GM23338 (cell line): Measurements from ENCODE around the gene SUPT7L. TPM values are rescaled to one million over a fixed set of nuclear protein-coding genes. Genes with fewer than 3 reads are reported as not detected.

Source experiments
- ATAC-seq: fragments of 200-7000 bp; cut with Tn5 transposase; 3 replicates; pipeline ENCODE4 v1.9.1; 2020
- DNase-seq: peaks from one replicate; pipeline ENCODE4 v3.0.0-alpha.2; 2015; ENCODE audit warnings: low spot score
- H2AFZ ChIP-seq: fragments of 200-600 bp; sonication (generic); 2 replicates; pipeline ENCODE4 v1.8.0; 2016; ENCODE audit warnings: antibody characterized with exemption, mild to moderate bottlenecking, moderate library complexity
- H3F3A ChIP-seq: fragments of 200-600 bp; sonication (generic); replicated peaks from 2 replicates; pipeline ENCODE4 v1.8.0; 2017; ENCODE audit warnings: antibody characterized with exemption, mixed run types, low read depth
- H3K27ac ChIP-seq: fragments of 200-600 bp; sonication (generic); 2 replicates; pipeline ENCODE4 v1.6.1; 2016; ENCODE audit warnings: low read depth
- H3K27me3 ChIP-seq: fragments of 200-600 bp; sonication (generic); 2 replicates; pipeline ENCODE4 v1.8.0; 2016; ENCODE audit warnings: mild to moderate bottlenecking, mixed run types, moderate library complexity; ENCODE audit not compliant: insufficient read depth
- H3K36me3 ChIP-seq: fragments of 200-600 bp; sonication (generic); 2 replicates; pipeline ENCODE4 v1.8.0; 2016; ENCODE audit warnings: mild to moderate bottlenecking; ENCODE audit not compliant: insufficient read depth
- H3K4me1 ChIP-seq: fragments of 200-600 bp; sonication (generic); 2 replicates; pipeline ENCODE4 v1.8.0; 2016; ENCODE audit warnings: mild to moderate bottlenecking, moderate library complexity; ENCODE audit not compliant: insufficient read depth
- H3K4me2 ChIP-seq: fragments of 200-600 bp; sonication (generic); 2 replicates; pipeline ENCODE4 v1.7.1; 2017; ENCODE audit warnings: mixed run types
- H3K4me3 ChIP-seq: fragments of 200-600 bp; sonication (generic); 2 replicates; pipeline ENCODE4 v1.6.1; 2016; ENCODE audit warnings: mixed run types
- H3K79me2 ChIP-seq: fragments of 200-600 bp; sonication (generic); replicated peaks from 2 replicates; pipeline ENCODE4 v1.8.0; 2017; ENCODE audit warnings: mild to moderate bottlenecking; ENCODE audit not compliant: insufficient read depth
- H3K9me2 ChIP-seq: fragments of 200-600 bp; sonication (generic); 2 replicates; pipeline ENCODE4 v1.8.0; 2017; ENCODE audit not compliant: insufficient read depth
- H4K20me1 ChIP-seq: fragments of 200-600 bp; sonication (generic); replicated peaks from 2 replicates; pipeline ENCODE4 v1.8.0; 2017; ENCODE audit warnings: mild to moderate bottlenecking; ENCODE audit not compliant: insufficient read depth
- H3K27ac Mint-ChIP-seq: 2 replicates; pipeline ENCODE4 v1.8.0; 2020; ENCODE audit warnings: inconsistent platforms, mild to moderate bottlenecking, moderate library complexity, mixed read lengths
- H3K27me3 Mint-ChIP-seq: 3 replicates; pipeline ENCODE4 v1.8.0; 2022; ENCODE audit warnings: low read depth, mild to moderate bottlenecking, moderate library complexity, mixed read lengths, inconsistent platforms; ENCODE audit not compliant: insufficient read depth, poor library complexity
- H3K36me3 Mint-ChIP-seq: 3 replicates; pipeline ENCODE4 v1.8.0; 2021; ENCODE audit warnings: low read depth, mild to moderate bottlenecking, inconsistent platforms, moderate library complexity, mixed read lengths
- H3K4me1 Mint-ChIP-seq: 3 replicates; pipeline ENCODE4 v1.8.0; 2020; ENCODE audit warnings: mild to moderate bottlenecking, inconsistent platforms, mixed read lengths
- H3K4me3 Mint-ChIP-seq: 3 replicates; pipeline ENCODE4 v1.8.0; 2021; ENCODE audit warnings: moderate library complexity, mild to moderate bottlenecking, inconsistent platforms, mixed read lengths
- H3K9me3 Mint-ChIP-seq: 3 replicates; pipeline ENCODE4 v1.8.0; 2020; ENCODE audit warnings: moderate library complexity, mild to moderate bottlenecking, inconsistent platforms, mixed read lengths
- CREB1 ChIP-seq: fragments of 250-450 bp; sonication (Bioruptor Pico); IDR thresholded peaks from 2 replicates; pipeline ENCODE4 v1.5.0; 2020; ENCODE audit warnings: low read depth, mild to moderate bottlenecking, moderate library complexity
- EZH2 ChIP-seq: fragments of 200-600 bp; sonication (generic); IDR thresholded peaks from one replicate; pipeline ENCODE4 v1.8.0; 2017; ENCODE audit warnings: antibody characterized with exemption, mild to moderate bottlenecking, low read depth; ENCODE audit not compliant: unreplicated experiment
- EZH2phosphoT487 ChIP-seq: fragments of 200-600 bp; sonication (generic); IDR thresholded peaks from one replicate; pipeline ENCODE4 v1.8.1; 2018; ENCODE audit warnings: antibody characterized with exemption; ENCODE audit not compliant: unreplicated experiment
- REST ChIP-seq: IDR thresholded peaks from one replicate; pipeline ENCODE4 v1.6.1; 2018; ENCODE audit warnings: antibody characterized with exemption; ENCODE audit not compliant: unreplicated experiment
- ZNF114 ChIP-seq: fragments of 250-450 bp; sonication (Bioruptor Pico); IDR thresholded peaks from 2 replicates; pipeline ENCODE4 v1.5.0; 2020; ENCODE audit warnings: mild to moderate bottlenecking, moderate library complexity
- ZNF462 ChIP-seq: fragments of 250-450 bp; sonication (Bioruptor Pico); IDR thresholded peaks from 2 replicates; pipeline ENCODE4 v1.5.0; 2020; ENCODE audit warnings: mild to moderate bottlenecking, moderate library complexity
- polyA plus RNA-seq: library from polyadenylated mRNA; unstranded; fragments of >200 nt; fragmentation: Nextera tagmentation; extraction: Ambion mirVana; gene quantifications from 2 replicates; pipeline ENCODE4 v1.2.1, GENCODE V29; 2016
- total RNA-seq: library from RNA; depleted of rRNA; stranded (reverse); fragments of >200 nt; shearing (Covaris generic); gene quantifications from 2 replicates; pipeline ENCODE4 v1.2.3, GENCODE V29; 2014

Gene SUPT7L
- total and polyA plus RNA-seq, 2 experiments from 2014 or later = 13.7 to 16.5 TPM

- TF ChIP-seq REST (no peak), EZH2 (no peak), ZNF462 (CRISPR knock-in tag) (no peak)
Measured at GRCh38 chr2:27652790-27653189, 10.6 kb downstream of the SUPT7L start (continued).

- Histone ChIP-seq H3K27ac (no peak overlapping the region), H3K4me1 (no peaks in the 10 kb centered on the region), H3K4me2 (no peak overlapping the region), H3K9me2 (no peaks in the 10 kb centered on the region), H3F3A (no peaks in the 10 kb centered on the region), H3K36me3 (peaks cover 31% of the 10 kb centered on the region), H2AFZ (no peak overlapping the region), H3K4me3 (no peak overlapping the region), H3K79me2 (no peaks in the 10 kb centered on the region), H4K20me1 (peaks cover 7% of the 10 kb centered on the region; the same call in 1 of the 2 replicates), H3K27me3 (no peaks in the 10 kb centered on the region)
- H3K27ac Mint-ChIP-seq = no peak overlapping the region
- no peak for DNase-seq
- no peak for ATAC-seq
- peaks cover 61% of the 10 kb centered on the region for H3K36me3 Mint-ChIP-seq
- H3K27me3 Mint-ChIP-seq = peaks cover 2% of the 10 kb centered on the region
- no peaks in the 10 kb centered on the region for H3K9me3 Mint-ChIP-seq
- no peaks in the 10 kb centered on the region for H3K4me1 Mint-ChIP-seq
- no peak overlapping the region for H3K4me3 Mint-ChIP-seq
- TF ChIP-seq EZH2phosphoT487 = no peak
- no peak for TF ChIP-seq ZNF114
- no peak for TF ChIP-seq CREB1 (CRISPR knock-in tag)
- no peak for TF ChIP-seq ZNF462 (CRISPR knock-in tag)
Measured at GRCh38 chr2:27652341-27652740, 11.1 kb downstream of the SUPT7L start.
